DND-41 (cell line): ENCODE measurements around the gene MED22.

Experiments
- ATAC-seq: fragments of 200-7000 bp; cut with Tn5 transposase; 3 replicates; pipeline ENCODE4 v1.9.1; 2021; ENCODE audit warnings: low read depth; ENCODE audit not compliant: insufficient read depth
- DNase-seq: peaks from one replicate; pipeline ENCODE4 v3.0.0-alpha.2; 2020
- H2AFZ ChIP-seq: 2 replicates; pipeline ENCODE4 v1.6.0; 2012; ENCODE audit warnings: low read depth, low read length
- H3K27ac ChIP-seq: 2 replicates; pipeline ENCODE4 v1.5.1; 2012; ENCODE audit warnings: low read length, inconsistent platforms
- H3K27me3 ChIP-seq: fragments of 200-600 bp; sonication (generic); 2 replicates; pipeline ENCODE4 v1.6.0; 2012; ENCODE audit warnings: low read length, mild to moderate bottlenecking, inconsistent platforms; ENCODE audit not compliant: insufficient read depth, poor library complexity
- H3K36me3 ChIP-seq: 2 replicates; pipeline ENCODE4 v1.5.1; 2012; ENCODE audit warnings: low read length, inconsistent platforms; ENCODE audit not compliant: insufficient read depth
- H3K4me1 ChIP-seq: 2 replicates; pipeline ENCODE4 v1.5.1; 2012; ENCODE audit warnings: mild to moderate bottlenecking, low read length; ENCODE audit not compliant: insufficient read depth
- H3K4me2 ChIP-seq: 2 replicates; pipeline ENCODE4 v1.6.0; 2012; ENCODE audit warnings: mild to moderate bottlenecking, moderate library complexity, low read length, inconsistent platforms; ENCODE audit not compliant: insufficient read depth
- H3K4me3 ChIP-seq, 2 experiments: fragments of 200-600 bp in 1 of 2; shearing (Covaris generic) in 1 of 2; 2 replicates each; pipeline ENCODE4 v1.5.1; 2012 to 2016; ENCODE audit warnings: inconsistent platforms in 2 of 2, low read length in 2 of 2, mild to moderate bottlenecking in 2 of 2, low read depth in 1 of 2, moderate library complexity in 1 of 2
- H3K79me2 ChIP-seq: 2 replicates; pipeline ENCODE4 v1.6.0; 2012; ENCODE audit warnings: low read length, inconsistent platforms; ENCODE audit not compliant: insufficient read depth
- H3K9ac ChIP-seq: 2 replicates; pipeline ENCODE4 v1.6.0; 2012; ENCODE audit warnings: low read depth, mild to moderate bottlenecking, inconsistent platforms, low read length, moderate library complexity
- H3K9me3 ChIP-seq: 2 replicates; pipeline ENCODE4 v1.5.1; 2012; ENCODE audit warnings: low read length, moderate library complexity, mild to moderate bottlenecking, inconsistent platforms; ENCODE audit not compliant: insufficient read depth, severe bottlenecking
- H4K20me1 ChIP-seq: 2 replicates; pipeline ENCODE4 v1.6.0; 2012; ENCODE audit warnings: low read length; ENCODE audit not compliant: insufficient read depth
- EZH2 ChIP-seq: IDR thresholded peaks from 3 replicates; pipeline ENCODE4 v1.6.1; 2012; ENCODE audit warnings: borderline replicate concordance, low read depth, mild to moderate bottlenecking, moderate library complexity, low read length, inconsistent platforms; ENCODE audit not compliant: severe bottlenecking
- TF ChIP-seq, protein P1 (sequence below): IDR thresholded peaks from 2 replicates; pipeline ENCODE4 v1.5.1; 2012; ENCODE audit warnings: borderline replicate concordance, low read length, moderate library complexity, mild to moderate bottlenecking; ENCODE audit not compliant: poor library complexity, severe bottlenecking; ENCODE audit errors: extremely low read depth

MED22 gene

DNA sequence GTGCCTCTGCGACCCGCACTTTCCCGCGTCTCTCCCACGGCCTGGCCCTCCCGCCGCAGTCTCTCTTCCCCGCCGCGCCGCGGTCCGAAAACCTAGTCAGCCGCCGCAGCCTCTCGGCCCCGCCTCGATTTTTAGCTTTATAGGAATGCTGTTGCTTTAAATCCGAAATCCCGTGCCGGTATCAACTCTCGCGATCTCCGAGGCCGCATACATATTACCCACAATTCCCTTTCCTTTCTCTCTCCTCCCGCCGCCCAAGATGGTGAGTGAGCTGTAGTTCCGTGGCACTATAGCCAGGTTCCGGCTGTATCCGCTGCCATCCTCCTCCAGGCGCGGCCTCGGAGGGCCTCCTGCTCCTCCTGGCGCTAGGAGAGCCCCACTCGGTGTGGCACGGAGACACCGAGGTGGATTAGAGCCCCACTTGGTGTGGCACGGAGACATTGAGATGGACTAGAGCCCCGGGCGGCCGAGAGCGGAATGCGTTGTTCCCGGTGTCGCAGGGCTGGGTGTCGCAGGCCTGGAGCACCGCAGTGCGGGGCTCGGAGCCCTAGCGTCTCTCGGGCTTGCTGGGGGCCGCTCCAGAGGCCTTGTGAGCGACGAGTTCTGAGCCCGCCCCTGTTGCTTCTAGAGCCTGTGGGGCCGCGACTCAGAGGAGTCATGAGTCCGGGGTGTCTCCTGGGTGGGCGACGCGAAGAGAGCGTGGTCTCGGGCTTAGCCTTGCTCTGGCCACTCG lies at the start of gene MED22, which contains the start of gene RPL7A:
MED22 (minus strand) TSS at position 147 of the 733 bp plus-strand sequence. CDS start 1,469 bp downstream, outside the sequence.
RPL7A (plus strand) TSS at position 234 of the 733 bp plus-strand sequence; CDS start at position 260, 26 bp downstream.
- peaks cover 79% of the 10 kb centered on the region for H3K36me3 ChIP-seq

DNA sequence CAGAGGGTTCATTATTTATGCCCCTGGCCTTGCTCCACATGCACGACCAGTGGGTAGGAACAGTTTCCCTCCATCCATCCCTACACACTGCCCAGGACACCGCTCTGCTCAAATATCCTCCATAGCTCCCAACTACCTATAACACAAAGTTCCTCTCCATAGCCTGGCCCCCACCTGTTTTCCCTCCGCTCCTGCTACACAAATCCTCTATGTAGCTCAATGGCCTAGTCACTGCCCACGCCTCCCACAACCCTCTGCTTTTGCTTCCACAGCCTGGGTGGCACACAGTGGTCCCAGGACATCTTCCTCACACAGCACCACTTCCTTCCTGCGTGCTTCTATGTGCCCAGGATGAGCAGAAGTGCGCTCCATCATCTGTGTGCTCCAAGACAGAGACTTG lies 49.4 kb upstream of the MED22 start:
- Histone ChIP-seq H3K27ac (no peak overlapping the region), H4K20me1 (no peaks in the 10 kb centered on the region), H3K9ac (no peak overlapping the region), H3K79me2 (no peaks in the 10 kb centered on the region), H3K36me3 (no peaks in the 10 kb centered on the region), H3K4me1 (no peaks in the 10 kb centered on the region), H3K4me2 (no peak overlapping the region), H2AFZ (no peak overlapping the region), H3K4me3 (no peak overlapping the region), H3K9me3 (no peaks in the 10 kb centered on the region), H3K27me3 (no peaks in the 10 kb centered on the region)
- DNase-seq (no peak), ATAC-seq (no peak)
- TF ChIP-seq EZH2, result no peak
- TF ChIP-seq, protein P1, sequence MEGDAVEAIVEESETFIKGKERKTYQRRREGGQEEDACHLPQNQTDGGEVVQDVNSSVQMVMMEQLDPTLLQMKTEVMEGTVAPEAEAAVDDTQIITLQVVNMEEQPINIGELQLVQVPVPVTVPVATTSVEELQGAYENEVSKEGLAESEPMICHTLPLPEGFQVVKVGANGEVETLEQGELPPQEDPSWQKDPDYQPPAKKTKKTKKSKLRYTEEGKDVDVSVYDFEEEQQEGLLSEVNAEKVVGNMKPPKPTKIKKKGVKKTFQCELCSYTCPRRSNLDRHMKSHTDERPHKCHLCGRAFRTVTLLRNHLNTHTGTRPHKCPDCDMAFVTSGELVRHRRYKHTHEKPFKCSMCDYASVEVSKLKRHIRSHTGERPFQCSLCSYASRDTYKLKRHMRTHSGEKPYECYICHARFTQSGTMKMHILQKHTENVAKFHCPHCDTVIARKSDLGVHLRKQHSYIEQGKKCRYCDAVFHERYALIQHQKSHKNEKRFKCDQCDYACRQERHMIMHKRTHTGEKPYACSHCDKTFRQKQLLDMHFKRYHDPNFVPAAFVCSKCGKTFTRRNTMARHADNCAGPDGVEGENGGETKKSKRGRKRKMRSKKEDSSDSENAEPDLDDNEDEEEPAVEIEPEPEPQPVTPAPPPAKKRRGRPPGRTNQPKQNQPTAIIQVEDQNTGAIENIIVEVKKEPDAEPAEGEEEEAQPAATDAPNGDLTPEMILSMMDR, result no peak

More for the DNA sequence above, at the start of gene MED22, which contains the start of gene RPL7A:
- Histone ChIP-seq H3K27me3 (no peaks in the 10 kb centered on the region), H3K9ac (peak within 1 kb of the TSS; percentile 91), H3K27ac (peak within 1 kb of the TSS; percentile 98), H3K4me2 (peak within 1 kb of the TSS; percentile 78), H3K4me1 (peaks cover 37% of the 10 kb centered on the region), H3K79me2 (peaks cover 54% of the 10 kb centered on the region), H3K9me3 (no peaks in the 10 kb centered on the region), H2AFZ (peak within 1 kb of the TSS; percentile 85), H4K20me1 (peaks cover 45% of the 10 kb centered on the region), H3K4me3 (peak within 1 kb of the TSS; percentile 90 to 93)
- TF ChIP-seq EZH2, result no peak
- TF ChIP-seq, protein P1, result peak; percentile 6
- DNase-seq (peak; percentile 94), ATAC-seq (peak; percentile 79)

- no peak for TF ChIP-seq EZH2
- TF ChIP-seq, protein P1, result peak; percentile 22
- Histone ChIP-seq H3K79me2 (no peaks in the 10 kb centered on the region), H3K4me1 (no peaks in the 10 kb centered on the region), H3K27ac (no peak overlapping the region), H3K36me3 (no peaks in the 10 kb centered on the region), H3K4me2 (no peak overlapping the region), H3K4me3 (no peak overlapping the region), H2AFZ (no peak overlapping the region), H3K9ac (no peak overlapping the region), H3K9me3 (no peaks in the 10 kb centered on the region), H3K27me3 (no peaks in the 10 kb centered on the region), H4K20me1 (no peaks in the 10 kb centered on the region)
- DNase-seq (no peak), ATAC-seq (no peak)
Measured at GRCh38 chr9:133396952-133397351, 49.0 kb upstream of the MED22 start.
